Activated naive CD4-positive, alpha-beta T cell treated with anti-CD3 and anti-CD28 coated beads for 36 hours (primary cell): ENCODE data around the gene PRSS36. TPM values are rescaled to one million over a fixed set of nuclear protein-coding genes. Genes with fewer than 3 reads are reported as not detected.
"Not testable (repeated sequence)": the region's sequence is repeated elsewhere in the genome, so short reads cannot be mapped to it uniquely, and the experiment has no call there.

Experiments used
- CTCF ChIA-PET: fragments of 350-600 bp; sonication (Branson Sonifier 250); formaldehyde crosslinking; loops from one replicate; lab custom pipeline; 2021; ENCODE audit warnings: antibody characterized with exemption; lab: Charles Lee
- DNase-seq: peaks from one replicate; pipeline ENCODE4 v3.0.0-alpha.2; 2020
- H3K27ac Mint-ChIP-seq: one replicate; pipeline ENCODE4 v1.8.0; 2021; ENCODE audit warnings: mild to moderate bottlenecking, mixed read lengths
- H3K27me3 Mint-ChIP-seq: one replicate; pipeline ENCODE4 v1.8.0; 2021; ENCODE audit warnings: low read depth, mixed read lengths
- H3K36me3 Mint-ChIP-seq: one replicate; pipeline ENCODE4 v1.8.0; 2021; ENCODE audit warnings: low read depth, mixed read lengths
- H3K4me1 Mint-ChIP-seq: one replicate; pipeline ENCODE4 v1.8.0; 2021; ENCODE audit warnings: low read depth, mixed read lengths
- H3K4me3 Mint-ChIP-seq: one replicate; pipeline ENCODE4 v1.8.0; 2021; ENCODE audit warnings: mild to moderate bottlenecking, moderate library complexity, mixed read lengths
- H3K9me3 Mint-ChIP-seq: one replicate; pipeline ENCODE4 v1.8.0; 2021; ENCODE audit warnings: mixed read lengths
- intact Hi-C: fragments of 100-400 bp; cut with micrococcal nuclease; formaldehyde crosslinking; loops from one replicate; pipeline ENCODE4 v1.15.1; 2023
- total RNA-seq, 2 experiments: library from RNA; stranded (reverse); gene quantifications; one replicate each; pipeline ENCODE4 v1.2.3, GENCODE V29; 2021

PRSS36 gene
- total RNA-seq: under 1 TPM; 0.93 to 0.99 TPM

DNA sequence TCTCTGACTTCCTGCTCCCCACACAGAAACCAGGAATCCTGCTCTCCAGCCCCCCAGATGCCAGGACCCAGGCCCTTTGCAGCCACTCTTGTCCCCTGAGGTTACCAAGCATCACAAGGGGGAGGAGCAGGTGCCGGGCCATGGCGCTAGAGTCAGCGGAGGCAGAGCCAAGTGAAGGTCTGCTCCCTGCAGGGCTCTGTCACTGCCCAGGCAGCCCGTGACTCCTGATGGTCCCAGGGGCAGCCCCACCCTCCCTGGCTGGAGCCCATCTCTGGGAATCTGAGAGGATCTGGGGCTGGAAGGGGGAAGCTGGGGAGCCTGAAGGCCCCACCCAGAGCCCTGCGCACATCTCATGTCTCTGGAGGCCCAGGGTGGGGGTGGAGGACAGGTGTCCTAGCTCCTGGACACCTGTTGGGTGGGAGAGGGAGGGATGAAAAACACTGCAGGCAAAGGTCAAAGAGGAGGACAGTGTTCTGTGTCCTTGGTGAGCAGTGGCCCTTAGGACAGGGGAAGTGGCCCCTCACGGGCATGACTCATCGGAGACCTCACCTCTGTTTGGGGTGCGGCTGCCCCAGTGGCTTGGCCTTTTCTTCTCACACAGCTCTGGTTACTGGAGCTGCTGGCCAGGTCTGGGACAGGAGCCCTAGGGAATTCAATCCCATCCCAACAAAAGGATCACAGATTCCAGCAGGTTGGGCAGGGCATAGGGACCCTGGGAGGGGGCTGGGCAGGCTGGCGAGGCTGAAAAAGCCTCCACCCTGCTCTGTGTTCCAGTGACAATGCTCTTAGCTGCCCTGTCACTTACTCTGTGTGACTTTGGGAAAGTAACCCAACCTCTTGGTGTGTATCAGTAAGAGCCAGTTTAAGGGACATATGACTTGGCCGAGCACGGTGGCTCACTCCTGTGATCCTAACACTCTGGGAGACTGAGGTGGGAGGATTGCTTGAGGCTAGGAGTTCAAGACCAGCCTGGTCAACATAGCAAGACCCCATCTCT is at the start of gene PRSS36:
Gene PRSS36 (minus strand): TSS at position 173 of the 997 bp plus-strand sequence. CDS start 31 bp downstream, at position 142.
- CTCF ChIA-PET: interaction anchor here (0.7 kb wide), 1 partner anchor 8 kb away, joined by 4 read pairs; no protein-coding TSS in a partner anchor
- Mint-ChIP-seq H3K27me3 (no peaks in the 10 kb centered on the region), H3K27ac (no peak within 1 kb of the TSS)

DNA sequence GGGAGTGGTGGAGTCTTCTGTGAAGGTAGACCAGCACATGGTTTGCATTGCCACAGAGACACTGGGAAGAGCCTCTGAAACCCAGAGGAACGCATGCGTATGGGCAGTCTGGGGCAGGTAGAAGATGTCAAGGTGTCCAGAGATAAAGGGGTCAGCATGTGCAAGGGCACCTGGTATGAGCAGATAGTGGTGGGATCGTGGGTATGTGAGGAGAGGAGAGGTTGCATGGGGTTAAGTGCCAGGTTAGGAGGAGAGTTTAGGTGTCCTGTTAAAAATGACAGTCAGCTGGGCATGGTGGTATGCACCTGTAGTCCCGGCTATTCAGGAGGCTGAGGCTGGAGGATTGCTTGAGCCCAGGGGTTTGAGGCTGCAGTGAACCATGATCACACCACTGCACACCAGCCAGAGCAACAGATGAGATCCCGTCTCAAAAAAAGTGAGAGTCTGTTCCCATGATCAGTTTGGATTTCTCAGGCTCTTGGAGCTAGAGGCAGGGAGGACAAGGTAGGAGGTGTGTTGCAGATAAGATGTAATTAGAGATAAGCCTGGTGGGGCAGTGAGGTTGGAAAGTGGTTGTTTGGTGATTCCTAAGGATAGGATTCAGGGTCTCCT is 49.7 kb upstream of the PRSS36 start:
- DNase-seq: no peak
- Mint-ChIP-seq H3K4me3 (no peak overlapping the region), H3K27ac (no peak overlapping the region), H3K27me3 (no peaks in the 10 kb centered on the region), H3K36me3 (peaks cover 27% of the 10 kb centered on the region), H3K4me1 (peaks cover 49% of the 10 kb centered on the region), H3K9me3 (no peaks in the 10 kb centered on the region)
- CTCF ChIA-PET: interaction anchor here (0.5 kb wide), 1 partner anchor 290 kb away, joined by 6 read pairs; no protein-coding TSS in a partner anchor
- intact Hi-C loops: loop anchor here (1.0 to 10.0 kb wide), 4 partner anchors 66 to 243 kb away; partner anchors contain the start of genes ITGAX and ZNF843

More for the DNA sequence above, at the start of gene PRSS36:
- no peak within 1 kb of the TSS for H3K4me3 Mint-ChIP-seq
- no peak for DNase-seq
- H3K36me3 Mint-ChIP-seq: no peaks in the 10 kb centered on the region
- no peaks in the 10 kb centered on the region for H3K9me3 Mint-ChIP-seq
- intact Hi-C loops: no loop called here
- H3K4me1 Mint-ChIP-seq: no peaks in the 10 kb centered on the region

DNA sequence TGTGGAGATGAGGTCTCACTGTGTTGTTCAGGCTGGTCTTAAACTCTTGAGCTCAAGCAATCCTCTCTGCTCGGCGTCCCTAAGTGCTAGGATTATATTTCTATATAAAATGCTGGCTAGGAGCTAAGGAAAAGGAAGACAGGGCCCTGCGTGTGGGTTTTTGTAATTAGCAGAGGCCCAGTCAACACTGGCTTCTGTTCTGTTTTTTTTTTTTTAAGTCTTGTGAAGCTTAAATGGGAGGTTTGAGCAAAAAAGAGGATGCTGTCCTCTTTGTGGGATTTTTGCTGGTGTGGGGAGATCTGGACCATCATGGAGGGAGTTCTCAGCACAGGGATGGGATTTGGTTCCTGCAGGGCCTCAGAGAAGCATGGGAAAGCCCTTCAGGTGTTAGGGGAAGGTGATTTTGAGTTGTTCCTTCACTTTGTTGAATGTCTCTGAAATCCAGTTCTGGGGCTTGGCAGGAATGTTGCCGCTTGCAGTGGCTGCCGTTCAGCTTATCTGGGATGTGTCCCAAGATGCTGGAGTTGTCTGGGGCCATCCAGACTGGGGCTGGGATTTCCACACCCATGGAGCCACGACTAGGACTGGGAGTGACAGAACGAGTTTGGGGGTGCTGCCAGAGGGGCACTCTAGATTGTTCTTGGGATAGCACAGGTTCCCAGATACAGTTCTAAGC is 48.5 kb upstream of the PRSS36 start:
- Mint-ChIP-seq H3K27me3 (no peaks in the 10 kb centered on the region), H3K4me1 (peaks cover 50% of the 10 kb centered on the region), H3K4me3 (no peak overlapping the region), H3K27ac (no peak overlapping the region), H3K36me3 (peaks cover 36% of the 10 kb centered on the region), H3K9me3 (no peaks in the 10 kb centered on the region)
- intact Hi-C loops: no loop called here
- CTCF ChIA-PET: interaction anchor here (0.6 kb wide), 3 partner anchors 68 to 254 kb away, joined by 3 to 4 read pairs (median 3); no protein-coding TSS in a partner anchor
- DNase-seq: no peak

DNA sequence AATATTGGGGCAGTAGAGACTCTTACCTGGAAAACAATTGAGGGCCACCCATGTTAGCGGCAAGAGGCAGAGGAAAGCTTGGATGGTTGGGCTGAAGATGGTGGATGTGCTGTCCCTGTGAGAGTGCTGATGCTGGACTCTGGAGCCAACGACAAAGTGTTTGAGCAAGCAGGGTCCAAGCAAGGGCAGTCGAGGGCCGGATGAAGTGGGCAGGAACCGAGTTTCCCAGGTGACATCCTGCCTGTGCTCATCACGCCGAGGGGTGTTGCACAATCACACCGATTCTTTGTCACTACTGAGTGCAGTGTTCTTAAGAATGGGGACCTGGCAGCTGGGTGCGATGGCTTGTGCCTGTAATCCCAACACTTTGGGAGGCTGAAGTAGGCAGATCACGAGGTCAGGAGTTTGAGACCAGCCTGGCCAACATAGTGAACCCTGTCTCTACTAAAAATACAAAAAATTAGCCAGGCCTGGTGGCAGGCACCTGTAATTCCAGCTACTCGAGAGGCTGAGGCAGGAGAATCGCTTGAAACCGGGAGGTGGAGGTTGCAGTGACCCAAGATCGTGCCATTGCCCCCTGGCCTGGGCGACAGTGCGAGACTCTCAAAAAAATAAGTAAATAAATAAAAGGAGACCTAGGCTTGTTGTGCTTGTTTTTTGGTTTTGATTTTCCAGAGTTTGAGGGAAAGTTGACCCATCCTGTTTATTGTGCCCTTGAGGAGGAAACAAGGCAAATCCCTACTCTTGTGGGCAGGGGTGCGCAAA is 46.6 kb upstream of the PRSS36 start:
- H3K9me3 Mint-ChIP-seq: no peaks in the 10 kb centered on the region
- intact Hi-C loops: no loop called here
- no peak overlapping the region for H3K4me3 Mint-ChIP-seq
- no peaks in the 10 kb centered on the region for H3K27me3 Mint-ChIP-seq
- peaks cover 51% of the 10 kb centered on the region for H3K36me3 Mint-ChIP-seq
- peak overlapping the region; percentile 65 for H3K27ac Mint-ChIP-seq
- no peak for DNase-seq
- CTCF ChIA-PET: interaction anchor here (0.5 to 0.9 kb wide), 2 partner anchors 142 to 186 kb away, joined by 3 read pairs; no protein-coding TSS in a partner anchor
- H3K4me1 Mint-ChIP-seq: peaks cover 47% of the 10 kb centered on the region

DNA sequence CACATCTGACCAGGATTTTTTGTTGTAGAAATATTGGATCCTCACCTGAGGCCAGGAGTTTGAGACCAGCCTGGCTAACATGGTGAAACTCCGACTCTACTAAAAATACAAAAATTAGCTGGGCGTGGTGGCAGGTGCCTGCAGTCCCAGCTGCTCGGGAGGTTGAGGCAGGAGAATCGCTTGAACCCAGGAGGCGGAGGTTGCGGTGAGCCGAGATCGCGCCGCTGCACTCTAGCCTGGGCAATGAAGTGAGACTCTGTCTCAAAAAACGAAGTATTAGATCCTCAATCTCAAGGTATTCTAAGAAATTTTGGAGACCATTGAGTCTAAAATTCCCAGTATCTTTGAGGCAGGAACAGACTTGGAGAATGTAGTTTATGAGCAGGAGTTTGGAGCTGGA is 46.0 kb upstream of the PRSS36 start:
- peaks cover 56% of the 10 kb centered on the region for H3K36me3 Mint-ChIP-seq
- CTCF ChIA-PET: interaction anchor here (0.5 to 0.9 kb wide), 2 partner anchors 141 to 186 kb away, joined by 3 read pairs; no protein-coding TSS in a partner anchor
- H3K4me3 Mint-ChIP-seq, H3K27me3 Mint-ChIP-seq, intact Hi-C loops, H3K9me3 Mint-ChIP-seq, DNase-seq: not testable (repeated sequence)
- H3K4me1 Mint-ChIP-seq: peaks cover 44% of the 10 kb centered on the region
- peak overlapping the region; percentile 65 for H3K27ac Mint-ChIP-seq

DNA sequence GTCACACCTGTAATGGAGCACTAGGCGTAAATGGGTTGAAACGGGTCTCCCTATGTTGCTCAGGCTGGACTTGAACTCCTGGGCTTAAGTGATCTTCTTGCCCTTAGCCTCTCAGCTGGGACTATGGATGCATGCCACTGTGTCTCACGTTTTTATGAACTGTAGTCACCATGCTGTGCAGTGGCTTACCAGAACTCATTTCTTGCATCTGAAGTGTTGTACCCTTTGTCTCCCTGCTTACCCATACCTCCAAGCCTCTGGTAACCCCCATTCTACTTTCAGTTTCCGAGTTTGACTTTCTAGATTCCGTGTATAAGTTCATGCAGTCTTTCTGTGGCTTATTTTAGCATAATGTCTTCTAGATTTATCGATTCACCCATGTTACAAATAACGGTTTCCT is 45.0 kb upstream of the PRSS36 start:
- CTCF ChIA-PET: interaction anchor here (0.6 kb wide), 1 partner anchor 182 kb away, joined by 3 read pairs; no protein-coding TSS in a partner anchor
- H3K4me1 Mint-ChIP-seq: peaks cover 44% of the 10 kb centered on the region
- DNase-seq: no peak
- peaks cover 65% of the 10 kb centered on the region for H3K36me3 Mint-ChIP-seq
- peak overlapping the region; percentile 44 for H3K27ac Mint-ChIP-seq
- no peaks in the 10 kb centered on the region for H3K9me3 Mint-ChIP-seq
- H3K27me3 Mint-ChIP-seq: no peaks in the 10 kb centered on the region
- intact Hi-C loops: no loop called here
- no peak overlapping the region for H3K4me3 Mint-ChIP-seq

DNA sequence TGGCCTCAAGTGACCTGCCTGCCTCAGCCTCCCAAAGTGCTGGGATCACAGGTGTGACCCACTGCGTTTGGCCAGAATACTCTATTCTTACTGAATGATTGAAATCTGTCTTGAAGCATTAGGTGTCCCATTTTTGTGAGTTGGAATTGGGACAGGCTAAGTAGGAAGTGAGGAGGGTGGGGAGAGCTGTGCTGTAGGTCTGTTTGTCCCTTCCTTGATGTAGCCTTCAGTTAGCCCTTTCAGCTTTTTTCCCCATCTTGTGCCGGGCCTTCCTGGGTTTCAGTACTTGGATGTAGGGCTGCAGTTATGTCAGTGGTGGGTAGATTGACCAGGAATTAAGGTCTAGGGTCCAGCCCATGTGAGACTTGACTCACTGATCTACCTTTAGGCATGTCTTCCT is 44.0 kb upstream of the PRSS36 start:
- Mint-ChIP-seq H3K4me1 (peaks cover 43% of the 10 kb centered on the region), H3K27me3 (no peaks in the 10 kb centered on the region), H3K36me3 (peaks cover 70% of the 10 kb centered on the region), H3K27ac (peak overlapping the region; percentile 30), H3K4me3 (no peak overlapping the region), H3K9me3 (no peaks in the 10 kb centered on the region)
- DNase-seq: no peak
- CTCF ChIA-PET: no interaction called here
- intact Hi-C loops: no loop called here

DNA sequence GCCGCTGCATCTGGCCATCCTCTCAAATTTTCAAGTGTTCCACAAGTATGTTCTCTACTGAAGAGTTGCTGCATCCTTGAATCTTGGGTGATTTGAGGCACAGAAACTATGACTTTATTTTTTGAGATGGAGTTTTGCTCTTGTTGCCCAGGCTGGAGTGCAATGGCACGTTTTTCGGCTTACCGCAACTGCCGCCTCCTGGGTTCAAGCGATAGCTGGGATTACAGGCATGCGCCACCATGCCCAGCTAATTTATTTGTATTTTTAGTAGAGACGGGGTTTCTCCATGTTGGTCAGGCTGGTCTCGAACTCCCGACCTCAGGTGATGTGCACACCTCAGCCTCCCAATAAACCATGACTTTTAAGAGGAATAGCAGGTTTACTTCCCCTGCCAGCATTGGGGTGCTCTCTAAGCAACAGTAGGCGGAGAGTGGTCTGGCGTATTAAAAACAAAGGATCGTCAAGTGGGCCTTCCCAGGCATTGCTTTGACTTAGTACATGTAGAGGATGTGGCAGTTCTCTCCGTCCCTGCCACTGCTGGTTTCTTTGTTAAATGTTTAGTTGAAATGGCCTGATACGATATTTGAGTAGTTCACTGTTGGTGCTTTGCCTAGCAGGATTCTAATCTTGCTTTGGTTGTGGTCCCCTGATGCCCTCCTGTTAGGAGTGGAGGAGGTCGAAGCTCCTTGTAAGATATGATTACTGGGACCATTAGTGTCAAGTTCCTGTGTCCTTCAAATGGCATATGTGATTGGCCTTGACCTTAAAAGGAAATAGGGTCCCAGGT is 43.2 kb upstream of the PRSS36 start:
- CTCF ChIA-PET: no interaction called here

DNA sequence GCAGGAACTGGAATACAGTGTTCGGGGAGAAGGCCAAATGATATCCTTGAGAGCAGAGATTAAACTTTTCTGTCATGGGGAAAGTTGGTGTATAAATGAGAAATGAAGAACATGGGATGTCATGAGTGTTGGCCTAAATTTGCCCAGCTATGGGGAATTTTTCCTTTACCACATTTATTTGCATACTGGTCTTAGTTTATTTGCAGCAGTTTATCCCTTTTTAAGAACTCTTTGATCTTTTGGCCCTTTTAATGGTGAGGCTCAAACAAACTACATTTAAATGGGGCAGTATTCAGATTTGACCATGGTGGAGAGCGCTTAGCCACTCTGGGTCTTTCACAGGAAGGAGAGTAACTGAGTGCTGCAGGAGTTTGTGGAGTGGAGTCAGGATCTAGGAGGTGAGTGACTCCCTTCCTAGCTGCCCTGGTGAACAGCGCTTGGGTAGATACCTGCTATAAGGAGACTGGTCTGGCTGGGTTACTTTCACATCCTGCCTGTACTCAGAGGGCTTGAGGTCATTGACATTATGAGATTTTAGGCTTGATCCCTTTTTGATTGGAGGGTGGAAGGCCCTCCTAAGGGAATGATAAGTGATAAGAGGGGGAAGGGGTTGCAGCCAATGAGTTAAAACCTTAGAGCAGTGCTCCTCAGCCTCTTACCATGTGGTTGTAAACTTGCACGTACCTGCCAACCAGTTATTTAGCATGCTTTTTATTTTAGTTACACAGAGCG is 42.0 kb upstream of the PRSS36 start:
- Mint-ChIP-seq H3K36me3 (peaks cover 87% of the 10 kb centered on the region), H3K4me1 (peaks cover 54% of the 10 kb centered on the region), H3K4me3 (no peak overlapping the region), H3K27ac (peak overlapping the region; percentile 73), H3K9me3 (no peaks in the 10 kb centered on the region), H3K27me3 (no peaks in the 10 kb centered on the region)
- CTCF ChIA-PET: no interaction called here
- intact Hi-C loops: no loop called here
- DNase-seq: no peak

More for the DNA sequence above, 43.2 kb upstream of the PRSS36 start:
- H3K4me3 Mint-ChIP-seq: no peak overlapping the region
- peak overlapping the region; percentile 79 for H3K27ac Mint-ChIP-seq
- peaks cover 44% of the 10 kb centered on the region for H3K4me1 Mint-ChIP-seq
- no peaks in the 10 kb centered on the region for H3K27me3 Mint-ChIP-seq
- intact Hi-C loops: no loop called here
- DNase-seq: no peak
- H3K9me3 Mint-ChIP-seq: no peaks in the 10 kb centered on the region
- H3K36me3 Mint-ChIP-seq: peaks cover 76% of the 10 kb centered on the region

DNA sequence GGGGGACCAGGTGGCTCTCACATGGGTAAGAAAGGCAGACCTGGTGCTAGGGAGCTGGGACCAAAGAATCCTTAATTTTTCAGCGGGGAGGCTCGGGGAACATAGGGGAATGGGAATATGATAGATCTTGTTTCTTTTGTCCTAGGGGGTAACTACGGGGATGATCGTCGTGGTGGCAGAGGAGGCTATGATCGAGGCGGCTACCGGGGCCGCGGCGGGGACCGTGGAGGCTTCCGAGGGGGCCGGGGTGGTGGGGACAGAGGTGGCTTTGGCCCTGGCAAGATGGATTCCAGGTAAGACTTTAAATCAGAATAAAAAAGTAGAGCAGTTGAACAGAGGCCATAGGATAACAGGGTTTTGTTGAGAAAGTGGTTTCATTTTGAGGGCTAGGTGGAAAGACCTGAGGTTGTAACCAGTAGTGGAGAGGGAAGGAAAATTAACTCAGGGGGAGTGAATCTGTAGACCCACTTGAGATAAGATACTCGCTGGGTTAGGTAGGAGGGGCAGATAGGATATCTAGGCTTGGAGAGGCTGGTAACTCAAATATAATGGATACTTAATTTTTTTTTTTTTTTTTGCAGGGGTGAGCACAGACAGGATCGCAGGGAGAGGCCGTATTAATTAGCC is 41.1 kb upstream of the PRSS36 start:
- intact Hi-C loops: no loop called here
- Mint-ChIP-seq H3K4me3 (no peak overlapping the region), H3K27ac (peak overlapping the region; percentile 42), H3K4me1 (peaks cover 60% of the 10 kb centered on the region), H3K36me3 (peaks cover 88% of the 10 kb centered on the region), H3K27me3 (no peaks in the 10 kb centered on the region), H3K9me3 (no peaks in the 10 kb centered on the region)
- CTCF ChIA-PET: no interaction called here
- no peak for DNase-seq
